Measurements from ENCODE around the gene APOLD1. TPM values are rescaled to one million over a fixed set of nuclear protein-coding genes. Genes with fewer than 3 reads are reported as not detected.
A peak's percentile ranks its signal among the peaks of the same experiment; 100 is the strongest.
"Not testable (repeated sequence)": the region's sequence is repeated elsewhere in the genome, so short reads cannot be mapped to it uniquely, and the experiment has no call there.

Gene APOLD1
- total and polyA plus RNA-seq, 7 experiments from 2014 or later = 0.25 to 11.1 (median 2.4) TPM

DNA sequence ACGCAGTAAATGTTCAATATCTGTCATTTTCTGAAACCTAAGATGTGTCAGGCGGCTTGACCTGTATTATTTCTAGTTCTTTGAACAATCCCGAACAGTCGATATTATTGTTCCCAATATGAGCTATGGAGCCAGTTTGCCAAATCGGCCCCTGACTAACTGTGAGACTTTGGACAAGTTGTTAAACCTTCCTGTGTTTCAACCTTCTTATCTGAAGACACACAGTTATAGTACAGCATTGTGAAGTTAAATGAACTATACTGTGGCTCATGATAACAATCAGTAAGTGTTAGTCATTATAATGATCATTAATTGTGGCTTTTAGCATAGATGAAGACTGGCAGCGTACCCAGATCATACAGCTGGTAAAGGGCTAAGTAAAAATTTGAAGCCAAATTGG is 51.1 kb downstream of the APOLD1 start:
- H3K36me3 ChIP-seq (ENCODE audit: control insufficient read depth in 2 of 3, insufficient read depth in 3 of 3, low read length in 3 of 3) = peaks cover 0 to 28% (median 0%) of the 10 kb centered on the region in 3 experiments
- H3K27me3 Mint-ChIP-seq = no peaks in the 10 kb centered on the region
- DNase-seq (no peak), ATAC-seq (no peak)
- peaks cover 13 to 24% (median 22%) of the 10 kb centered on the region in 5 donors for H3K36me3 Mint-ChIP-seq
- no peak overlapping the region for H3K4me3 ChIP-seq (ENCODE audit: low read length)
- H3K27ac ChIP-seq (ENCODE audit: low read depth, low read length) = no peak overlapping the region
- no peaks in the 10 kb centered on the region for H3K9me3 Mint-ChIP-seq
- H3K27ac Mint-ChIP-seq = peak overlapping the region in 6 of 9 donors; percentile 40 to 95 (median 82)
- ChIA-PET POLR2A (interaction anchor here (0.6 to 1.4 kb wide), 4 partner anchors 20 to 1069 kb away, joined by 3 to 8 read pairs (median 4); partner anchors contain the start of gene GPRC5A), CTCF (interaction anchor here (0.7 to 4.1 kb wide), 18 partner anchors 9 to 375 kb away, joined by 3 to 24 read pairs (median 4); partner anchors contain the start of gene GPRC5A)
- no peaks in the 10 kb centered on the region for H3K9me3 ChIP-seq (ENCODE audit: control insufficient read depth in 2 of 3, low read length in 3 of 3)
- peaks cover 0 to 26% of the 10 kb centered on the region in 2 donors for H3K4me1 ChIP-seq (ENCODE audit: control insufficient read depth in 2 of 2, insufficient read depth in 2 of 2, low read length in 2 of 2)
- no peaks in the 10 kb centered on the region for H3K27me3 ChIP-seq (ENCODE audit: control insufficient read depth in 2 of 2, insufficient read depth in 2 of 2, low read length in 2 of 2)
- intact Hi-C loops (cut with micrococcal nuclease) = loop anchor here (2.0 to 5.0 kb wide), 3 partner anchors 24 to 166 kb away; partner anchors contain the start of genes DDX47 (in 1 of the 2), GPRC5A (in 1 of the 2) and HEBP1 (in 1 of the 2)
- H3K4me3 Mint-ChIP-seq = no peak overlapping the region
- H3K4me1 Mint-ChIP-seq = peaks cover 12 to 37% (median 34%) of the 10 kb centered on the region in 7 donors

DNA sequence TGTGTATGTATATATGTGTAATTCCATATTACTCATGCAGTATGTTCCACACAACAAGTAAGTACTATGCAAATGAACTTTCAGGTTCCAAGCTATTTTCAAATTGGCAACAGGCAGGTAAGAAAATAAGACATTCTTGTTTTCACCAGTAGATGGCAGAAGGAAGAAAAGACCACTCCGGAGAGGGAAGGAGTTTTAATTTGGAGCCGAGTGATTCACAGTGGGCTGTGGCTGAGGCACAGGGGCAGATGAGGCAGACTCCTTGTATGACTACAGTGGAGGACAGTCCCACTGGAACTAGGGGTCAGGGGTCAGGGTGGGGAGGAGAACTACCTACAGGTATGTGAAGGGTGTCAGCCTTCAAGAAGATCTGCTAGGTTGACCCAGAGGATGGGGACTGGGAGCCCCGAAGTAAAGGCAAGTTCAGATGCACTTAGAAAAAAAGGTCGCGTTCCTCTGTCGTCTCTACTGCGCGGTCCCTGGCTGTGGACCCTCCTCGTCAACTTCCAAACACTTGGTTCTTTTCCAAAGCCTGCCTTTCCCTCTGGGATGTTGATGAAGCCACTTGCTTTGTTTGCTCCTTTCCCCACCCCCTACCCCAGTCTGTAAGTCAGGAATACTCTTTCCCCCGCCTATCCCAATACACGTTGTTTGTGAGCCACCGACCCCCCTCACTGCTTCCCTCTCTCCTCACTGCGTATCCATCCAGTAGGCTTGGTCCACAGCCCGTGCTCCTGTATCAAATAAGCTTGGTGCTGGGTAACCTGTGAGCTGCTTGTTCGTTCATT is 51.8 kb downstream of the APOLD1 start:
- no peaks in the 10 kb centered on the region for H3K9me3 ChIP-seq (ENCODE audit: control insufficient read depth in 2 of 3, low read length in 3 of 3)
- intact Hi-C loops (cut with micrococcal nuclease) = loop anchor here (1.0 to 5.0 kb wide), 9 partner anchors 9 to 375 kb away; partner anchors contain the start of genes GPRC5A (in 2 of the 2), DDX47 (in 1 of the 2) and HEBP1 (in 1 of the 2)
- Mint-ChIP-seq H3K4me1 (peaks cover 11 to 37% (median 34%) of the 10 kb centered on the region in 7 donors), H3K36me3 (peaks cover 13 to 19% (median 19%) of the 10 kb centered on the region in 5 donors), H3K27ac (peak overlapping the region; percentile 40 to 95 (median 85)), H3K27me3 (no peaks in the 10 kb centered on the region), H3K4me3 (peak overlapping the region; percentile 15 to 74 (median 35)), H3K9me3 (no peaks in the 10 kb centered on the region)
- DNase-seq (peak in 8 of 9 donors; percentile 34 to 68 (median 52)), ATAC-seq (peak; percentile 80)
- peaks cover 0 to 26% of the 10 kb centered on the region in 2 donors for H3K4me1 ChIP-seq (ENCODE audit: control insufficient read depth in 2 of 2, insufficient read depth in 2 of 2, low read length in 2 of 2)
- CTCF ChIA-PET = interaction anchor here (0.7 to 4.1 kb wide), 21 partner anchors 9 to 374 kb away, joined by 3 to 24 read pairs (median 4); partner anchors contain the start of gene GPRC5A
- POLR2A ChIA-PET = interaction anchor here (0.8 to 2.2 kb wide), 7 partner anchors 9 to 462 kb away, joined by 3 to 8 read pairs (median 5); partner anchors contain the start of genes DDX47 and GPRC5A
- H3K27ac ChIP-seq (ENCODE audit: low read depth, low read length) = no peak overlapping the region
- H3K36me3 ChIP-seq (ENCODE audit: control insufficient read depth in 2 of 3, insufficient read depth in 3 of 3, low read length in 3 of 3) = peaks cover 0 to 24% (median 0%) of the 10 kb centered on the region in 3 experiments
- H3K4me3 ChIP-seq (ENCODE audit: low read length) = no peak overlapping the region
- H3K27me3 ChIP-seq (ENCODE audit: control insufficient read depth in 2 of 2, insufficient read depth in 2 of 2, low read length in 2 of 2) = no peaks in the 10 kb centered on the region

DNA sequence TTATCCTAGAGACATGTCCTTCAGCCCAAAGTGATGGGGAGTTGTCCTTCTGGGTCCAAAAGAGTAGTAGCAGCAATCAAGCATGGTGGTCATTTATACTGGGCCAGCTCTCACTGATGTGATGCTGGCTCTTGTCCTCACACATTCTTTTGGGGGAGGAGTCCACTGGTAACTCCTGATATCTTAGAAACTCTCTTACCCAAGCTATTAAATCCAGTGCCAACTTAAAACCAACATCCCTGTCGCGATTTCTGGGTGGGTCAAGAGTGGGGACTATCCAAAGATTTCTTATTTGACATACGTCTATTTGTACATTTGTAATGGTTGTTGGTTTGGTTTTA is 52.3 kb downstream of the APOLD1 start:
- Mint-ChIP-seq H3K27ac (peak overlapping the region in 7 of 9 donors; percentile 59 to 91 (median 86)), H3K4me3 (peak overlapping the region in 2 of 10 donors; percentile 1 to 27), H3K36me3 (peaks cover 9 to 13% (median 13%) of the 10 kb centered on the region in 5 donors), H3K4me1 (peaks cover 11 to 41% (median 35%) of the 10 kb centered on the region in 7 donors), H3K27me3 (no peaks in the 10 kb centered on the region), H3K9me3 (no peaks in the 10 kb centered on the region)
- Histone ChIP-seq H3K27me3 (ENCODE audit: control insufficient read depth in 2 of 2, insufficient read depth in 2 of 2, low read length in 2 of 2) (no peaks in the 10 kb centered on the region), H3K4me1 (ENCODE audit: control insufficient read depth in 2 of 2, insufficient read depth in 2 of 2, low read length in 2 of 2) (peaks cover 0 to 26% of the 10 kb centered on the region in 2 donors), H3K36me3 (ENCODE audit: control insufficient read depth in 2 of 3, insufficient read depth in 3 of 3, low read length in 3 of 3) (peaks cover 0 to 18% (median 0%) of the 10 kb centered on the region in 3 experiments), H3K4me3 (ENCODE audit: low read length) (no peak overlapping the region), H3K27ac (ENCODE audit: low read depth, low read length) (no peak overlapping the region), H3K9me3 (ENCODE audit: control insufficient read depth in 2 of 3, low read length in 3 of 3) (no peaks in the 10 kb centered on the region)
- DNase-seq (no peak), ATAC-seq (no peak)
- intact Hi-C loops (cut with micrococcal nuclease) = loop anchor here (1.0 to 5.0 kb wide), 9 partner anchors 9 to 375 kb away; partner anchors contain the start of genes GPRC5A (in 2 of the 2), DDX47 (in 1 of the 2) and HEBP1 (in 1 of the 2)
- ChIA-PET POLR2A (interaction anchor here (1.0 to 2.2 kb wide), 5 partner anchors 9 to 50 kb away, joined by 3 to 8 read pairs (median 5); partner anchors contain the start of gene DDX47), CTCF (interaction anchor here (0.8 to 4.1 kb wide), 8 partner anchors 8 to 374 kb away, joined by 3 to 24 read pairs (median 4); partner anchors contain the start of gene GPRC5A)

DNA sequence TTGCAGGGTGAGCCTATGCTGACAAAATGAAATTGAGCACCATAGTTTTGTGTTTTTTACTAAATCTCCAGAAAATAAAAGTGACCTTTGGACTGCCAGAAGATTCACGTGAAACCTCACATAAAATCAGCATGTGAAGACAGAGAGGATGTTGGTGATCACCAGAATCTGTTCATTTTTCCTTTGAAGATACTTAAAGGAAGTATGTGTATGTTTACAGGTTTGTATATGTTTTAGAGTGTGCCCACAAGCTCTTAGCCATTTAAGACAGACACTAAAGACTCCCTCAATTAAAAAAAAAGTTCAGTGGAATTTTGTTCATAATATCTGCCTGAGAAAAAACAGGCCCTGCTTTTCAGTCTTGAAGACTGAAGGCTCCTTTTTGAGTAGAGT is 53.5 kb downstream of the APOLD1 start:
- Mint-ChIP-seq H3K36me3 (peaks cover 0 to 2% (median under 1%) of the 10 kb centered on the region in 5 donors), H3K9me3 (no peaks in the 10 kb centered on the region), H3K4me3 (peak overlapping the region; percentile 17 to 66 (median 56)), H3K27me3 (no peaks in the 10 kb centered on the region), H3K4me1 (peaks cover 11 to 46% (median 37%) of the 10 kb centered on the region in 7 donors), H3K27ac (peak overlapping the region; percentile 75 to 92 (median 90))
- Histone ChIP-seq H3K4me1 (ENCODE audit: control insufficient read depth in 2 of 2, insufficient read depth in 2 of 2, low read length in 2 of 2) (peaks cover 0 to 26% of the 10 kb centered on the region in 2 donors), H3K4me3 (ENCODE audit: low read length) (no peak overlapping the region), H3K9me3 (ENCODE audit: control insufficient read depth in 2 of 3, low read length in 3 of 3) (no peaks in the 10 kb centered on the region), H3K27ac (ENCODE audit: low read depth, low read length) (no peak overlapping the region), H3K27me3 (ENCODE audit: control insufficient read depth in 2 of 2, insufficient read depth in 2 of 2, low read length in 2 of 2) (no peaks in the 10 kb centered on the region), H3K36me3 (ENCODE audit: control insufficient read depth in 2 of 3, insufficient read depth in 3 of 3, low read length in 3 of 3) (peaks cover 0 to 10% (median 0%) of the 10 kb centered on the region in 3 experiments)
- intact Hi-C loops (cut with micrococcal nuclease) = loop anchor here (5.0 kb wide), 2 partner anchors 53 to 163 kb away; partner anchors contain the start of genes GPRC5A (in 1 of the 2) and HEBP1 (in 1 of the 2)
- POLR2A ChIA-PET = interaction anchor here (2.2 kb wide), 1 partner anchor 26 kb away, joined by 7 read pairs; the partner anchor contains the start of gene DDX47
- CTCF ChIA-PET = interaction anchor here (0.7 to 4.1 kb wide), 4 partner anchors 31 to 373 kb away, joined by 3 to 24 read pairs (median 6); partner anchors contain the start of gene GPRC5A
- DNase-seq (peak in 6 of 9 donors; percentile 22 to 57 (median 38)), ATAC-seq (peak; percentile 60)

DNA sequence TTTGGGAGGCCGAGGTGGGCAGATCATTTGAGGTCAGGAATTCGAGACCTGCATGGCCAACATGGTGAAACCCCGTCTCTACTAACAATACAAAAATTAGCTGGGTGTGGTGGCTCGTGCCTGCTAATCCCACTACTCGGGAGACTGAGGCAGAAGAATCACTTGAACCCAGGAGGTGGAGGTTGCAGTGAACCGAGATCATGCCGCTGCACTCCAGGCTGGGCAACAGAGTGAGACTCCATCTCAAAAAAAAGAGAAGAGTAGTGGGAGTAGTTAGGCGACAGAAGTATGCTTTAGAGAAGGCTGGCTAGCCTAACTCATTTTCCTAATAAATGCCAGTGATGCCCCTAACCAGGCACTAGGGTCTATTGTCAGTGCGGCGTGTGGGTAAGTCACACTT is 54.0 kb downstream of the APOLD1 start:
- H3K9me3 Mint-ChIP-seq; H3K36me3 Mint-ChIP-seq; ATAC-seq; H3K36me3 ChIP-seq (ENCODE audit: control insufficient read depth in 2 of 3, insufficient read depth in 3 of 3, low read length in 3 of 3); DNase-seq; H3K27me3 ChIP-seq (ENCODE audit: control insufficient read depth in 2 of 2, insufficient read depth in 2 of 2, low read length in 2 of 2); H3K4me3 ChIP-seq (ENCODE audit: low read length); H3K9me3 ChIP-seq (ENCODE audit: control insufficient read depth in 2 of 3, low read length in 3 of 3); H3K27me3 Mint-ChIP-seq: not testable (repeated sequence)
- peak overlapping the region; percentile 7 for H3K27ac ChIP-seq (ENCODE audit: low read depth, low read length)
- intact Hi-C loops (cut with micrococcal nuclease) = loop anchor here (5.0 kb wide), 2 partner anchors 53 to 163 kb away; partner anchors contain the start of genes GPRC5A (in 1 of the 2) and HEBP1 (in 1 of the 2)
- POLR2A ChIA-PET = interaction anchor here (2.2 kb wide), 1 partner anchor 27 kb away, joined by 7 read pairs; the partner anchor contains the start of gene DDX47
- peaks cover 11 to 46% (median 37%) of the 10 kb centered on the region in 7 donors for H3K4me1 Mint-ChIP-seq
- peaks cover 0 to 26% of the 10 kb centered on the region in 2 donors for H3K4me1 ChIP-seq (ENCODE audit: control insufficient read depth in 2 of 2, insufficient read depth in 2 of 2, low read length in 2 of 2)
- H3K4me3 Mint-ChIP-seq = peak overlapping the region in 9 of 10 donors; percentile 17 to 66 (median 53)
- peak overlapping the region; percentile 75 to 92 (median 90) for H3K27ac Mint-ChIP-seq
- CTCF ChIA-PET = interaction anchor here (2.3 kb wide), 1 partner anchor 31 kb away, joined by 8 read pairs; no protein-coding TSS in a partner anchor
